Astrocyte (in vitro differentiated cells and primary cell): ENCODE results near the gene ABCA4. TPM values are rescaled to one million over a fixed set of nuclear protein-coding genes. Genes with fewer than 3 reads are reported as not detected.

Experiments
- DNase-seq: peaks from one replicate; pipeline ENCODE4 v3.0.0-alpha.2; 2010; ENCODE audit warnings: low read depth
- FAIRE-seq: peaks from 2 replicates; lab custom pipeline; 2011; peaks lifted over from hg19 to GRCh38; lab: Jason Lieb, UNC
- H2AFZ ChIP-seq: 2 replicates; pipeline ENCODE4 v1.6.0; 2012; ENCODE audit warnings: low read depth, low read length, inconsistent platforms
- H3K27ac ChIP-seq: 2 replicates; pipeline ENCODE4 v1.5.1; 2011; ENCODE audit warnings: low read depth, low read length, inconsistent platforms
- H3K27me3 ChIP-seq: 2 replicates; pipeline ENCODE4 v1.6.0; 2011; ENCODE audit warnings: low read length, inconsistent platforms; ENCODE audit not compliant: insufficient read depth
- H3K36me3 ChIP-seq: 2 replicates; pipeline ENCODE4 v1.5.1; 2011; ENCODE audit warnings: low read length, inconsistent platforms; ENCODE audit not compliant: insufficient read depth
- H3K4me1 ChIP-seq: 2 replicates; pipeline ENCODE4 v1.5.1; 2011; ENCODE audit warnings: low read length, inconsistent platforms; ENCODE audit not compliant: insufficient read depth
- H3K4me2 ChIP-seq: 2 replicates; pipeline ENCODE4 v1.6.0; 2012; ENCODE audit warnings: low read length, inconsistent platforms
- H3K4me3 ChIP-seq: 2 replicates; pipeline ENCODE4 v1.5.1; 2011; ENCODE audit warnings: low read depth, mild to moderate bottlenecking, low read length, inconsistent platforms; ENCODE audit not compliant: insufficient read depth
- H3K79me2 ChIP-seq: 2 replicates; pipeline ENCODE4 v1.6.0; 2012; ENCODE audit warnings: mild to moderate bottlenecking, low read length, inconsistent platforms; ENCODE audit not compliant: insufficient read depth
- H3K9ac ChIP-seq: 2 replicates; pipeline ENCODE4 v1.6.0; 2012; ENCODE audit warnings: mild to moderate bottlenecking, low read length, inconsistent platforms
- H3K9me3 ChIP-seq: 2 replicates; pipeline ENCODE4 v1.5.1; 2012; ENCODE audit warnings: low read depth, mild to moderate bottlenecking, low read length, inconsistent platforms; ENCODE audit not compliant: insufficient read depth
- H4K20me1 ChIP-seq: 2 replicates; pipeline ENCODE4 v1.6.0; 2012; ENCODE audit warnings: low read length, inconsistent platforms; ENCODE audit not compliant: insufficient read depth
- H3K27ac Mint-ChIP-seq: one replicate; pipeline ENCODE4 v1.8.0; 2021; ENCODE audit warnings: mild to moderate bottlenecking, mixed read lengths; ENCODE audit not compliant: unreplicated experiment
- H3K27me3 Mint-ChIP-seq: one replicate; pipeline ENCODE4 v1.8.0; 2021; ENCODE audit warnings: low read depth, mixed read lengths; ENCODE audit not compliant: unreplicated experiment
- H3K36me3 Mint-ChIP-seq: one replicate; pipeline ENCODE4 v1.8.0; 2021; ENCODE audit warnings: low read depth, mixed read lengths; ENCODE audit not compliant: unreplicated experiment
- H3K4me1 Mint-ChIP-seq: one replicate; pipeline ENCODE4 v1.8.0; 2021; ENCODE audit warnings: low read depth, mixed read lengths; ENCODE audit not compliant: unreplicated experiment
- H3K4me3 Mint-ChIP-seq: one replicate; pipeline ENCODE4 v1.8.0; 2021; ENCODE audit warnings: mild to moderate bottlenecking, moderate library complexity, mixed read lengths; ENCODE audit not compliant: unreplicated experiment
- H3K9me3 Mint-ChIP-seq: one replicate; pipeline ENCODE4 v1.8.0; 2021; ENCODE audit warnings: mild to moderate bottlenecking, mixed read lengths; ENCODE audit not compliant: unreplicated experiment
- EZH2 ChIP-seq: IDR thresholded peaks from 2 replicates; pipeline ENCODE4 v1.6.1; 2012; ENCODE audit warnings: mild to moderate bottlenecking, low read length, inconsistent platforms; ENCODE audit not compliant: insufficient read depth
- total RNA-seq: library from RNA; stranded (reverse); gene quantifications from 2 replicates; pipeline ENCODE4 v1.2.1, GENCODE V29; 2021
- TF ChIP-seq, protein P1 (sequence below): IDR thresholded peaks from 2 replicates; pipeline ENCODE4 v1.5.1; 2011; ENCODE audit warnings: low read depth, mild to moderate bottlenecking, inconsistent platforms, low read length, moderate library complexity; ENCODE audit not compliant: insufficient read depth

Gene ABCA4
- total RNA-seq, 1 donor from 2014 or later, result 0.20 TPM

- Histone ChIP-seq H3K4me3 (no peak overlapping the region), H3K36me3 (no peaks in the 10 kb centered on the region), H3K4me1 (peaks cover 15% of the 10 kb centered on the region), H3K9ac (no peak overlapping the region), H3K79me2 (no peaks in the 10 kb centered on the region), H3K27ac (no peak overlapping the region), H3K27me3 (peaks cover 3% of the 10 kb centered on the region), H3K4me2 (no peak overlapping the region), H3K9me3 (no peaks in the 10 kb centered on the region), H2AFZ (no peak overlapping the region), H4K20me1 (no peaks in the 10 kb centered on the region)
- Mint-ChIP-seq H3K36me3 (no peaks in the 10 kb centered on the region), H3K4me1 (peaks cover 16% of the 10 kb centered on the region), H3K9me3 (no peaks in the 10 kb centered on the region), H3K27me3 (peaks cover 33% of the 10 kb centered on the region), H3K27ac (no peak overlapping the region), H3K4me3 (no peak overlapping the region)
- TF ChIP-seq, protein P1, sequence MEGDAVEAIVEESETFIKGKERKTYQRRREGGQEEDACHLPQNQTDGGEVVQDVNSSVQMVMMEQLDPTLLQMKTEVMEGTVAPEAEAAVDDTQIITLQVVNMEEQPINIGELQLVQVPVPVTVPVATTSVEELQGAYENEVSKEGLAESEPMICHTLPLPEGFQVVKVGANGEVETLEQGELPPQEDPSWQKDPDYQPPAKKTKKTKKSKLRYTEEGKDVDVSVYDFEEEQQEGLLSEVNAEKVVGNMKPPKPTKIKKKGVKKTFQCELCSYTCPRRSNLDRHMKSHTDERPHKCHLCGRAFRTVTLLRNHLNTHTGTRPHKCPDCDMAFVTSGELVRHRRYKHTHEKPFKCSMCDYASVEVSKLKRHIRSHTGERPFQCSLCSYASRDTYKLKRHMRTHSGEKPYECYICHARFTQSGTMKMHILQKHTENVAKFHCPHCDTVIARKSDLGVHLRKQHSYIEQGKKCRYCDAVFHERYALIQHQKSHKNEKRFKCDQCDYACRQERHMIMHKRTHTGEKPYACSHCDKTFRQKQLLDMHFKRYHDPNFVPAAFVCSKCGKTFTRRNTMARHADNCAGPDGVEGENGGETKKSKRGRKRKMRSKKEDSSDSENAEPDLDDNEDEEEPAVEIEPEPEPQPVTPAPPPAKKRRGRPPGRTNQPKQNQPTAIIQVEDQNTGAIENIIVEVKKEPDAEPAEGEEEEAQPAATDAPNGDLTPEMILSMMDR, result no peak
- no peak for TF ChIP-seq EZH2
- no peak for DNase-seq
- no peak for FAIRE-seq
Measured at GRCh38 chr1:94110021-94110761, 10.8 kb downstream of the ABCA4 start.

GRCh38 chr1:94109478-94109877 is 11.5 kb downstream of the ABCA4 start:
- Histone ChIP-seq H3K27ac (no peak overlapping the region), H3K9ac (no peak overlapping the region), H3K4me3 (no peak overlapping the region), H2AFZ (no peak overlapping the region), H3K4me2 (no peak overlapping the region), H3K4me1 (peaks cover 15% of the 10 kb centered on the region), H4K20me1 (no peaks in the 10 kb centered on the region), H3K36me3 (no peaks in the 10 kb centered on the region), H3K27me3 (no peaks in the 10 kb centered on the region), H3K9me3 (no peaks in the 10 kb centered on the region), H3K79me2 (no peaks in the 10 kb centered on the region)
- no peak for TF ChIP-seq EZH2
- TF ChIP-seq, protein P1, result no peak
- FAIRE-seq (no peak), DNase-seq (no peak)
- no peaks in the 10 kb centered on the region for H3K9me3 Mint-ChIP-seq
- H3K36me3 Mint-ChIP-seq, result no peaks in the 10 kb centered on the region
- no peak overlapping the region for H3K27ac Mint-ChIP-seq
- H3K4me3 Mint-ChIP-seq, result no peak overlapping the region
- peaks cover 20% of the 10 kb centered on the region for H3K4me1 Mint-ChIP-seq
- peaks cover 31% of the 10 kb centered on the region for H3K27me3 Mint-ChIP-seq

DNA sequence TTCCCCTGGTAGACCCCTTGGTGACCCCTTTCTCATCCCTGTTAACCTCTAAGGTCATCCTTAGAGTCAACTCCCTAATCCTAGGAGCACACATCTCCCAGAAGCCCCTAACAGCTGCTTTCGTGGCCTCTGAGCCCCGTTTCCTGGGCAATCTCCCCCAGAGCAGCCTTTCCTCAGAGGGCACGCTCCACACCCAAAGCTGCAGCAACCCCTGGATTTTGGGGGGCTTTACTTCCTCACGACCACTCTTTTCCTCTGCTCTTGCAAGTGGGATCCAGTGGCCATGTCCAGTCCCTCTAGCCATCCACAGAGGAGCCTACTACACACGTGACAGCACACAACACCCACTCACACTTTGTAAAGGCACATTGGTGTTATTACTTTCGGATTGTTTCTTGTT is 13.8 kb downstream of the ABCA4 start:
- H3K4me1 Mint-ChIP-seq, result peaks cover 22% of the 10 kb centered on the region
- H3K36me3 Mint-ChIP-seq, result no peaks in the 10 kb centered on the region
- H3K4me1 ChIP-seq, result peaks cover 15% of the 10 kb centered on the region
- H3K79me2 ChIP-seq, result no peaks in the 10 kb centered on the region
- no peak for TF ChIP-seq EZH2
- TF ChIP-seq, protein P1, result no peak
- H3K4me2 ChIP-seq, result no peak overlapping the region
- no peak overlapping the region for H3K27ac Mint-ChIP-seq
- H3K9me3 Mint-ChIP-seq, result no peaks in the 10 kb centered on the region
- no peak for DNase-seq
- no peak overlapping the region for H2AFZ ChIP-seq
- H3K9ac ChIP-seq, result no peak overlapping the region
- H3K27me3 Mint-ChIP-seq, result peaks cover 29% of the 10 kb centered on the region
- no peak overlapping the region for H3K4me3 ChIP-seq
- no peak overlapping the region for H3K4me3 Mint-ChIP-seq
- H3K27ac ChIP-seq, result no peak overlapping the region
- no peaks in the 10 kb centered on the region for H3K9me3 ChIP-seq
- no peaks in the 10 kb centered on the region for H4K20me1 ChIP-seq
- no peaks in the 10 kb centered on the region for H3K27me3 ChIP-seq
- no peaks in the 10 kb centered on the region for H3K36me3 ChIP-seq
- FAIRE-seq, result no peak
